ENCODE measurements around the gene TXNRD2.
A peak's percentile ranks its signal among the peaks of the same experiment; 100 is the strongest.

TXNRD2 gene

DNA sequence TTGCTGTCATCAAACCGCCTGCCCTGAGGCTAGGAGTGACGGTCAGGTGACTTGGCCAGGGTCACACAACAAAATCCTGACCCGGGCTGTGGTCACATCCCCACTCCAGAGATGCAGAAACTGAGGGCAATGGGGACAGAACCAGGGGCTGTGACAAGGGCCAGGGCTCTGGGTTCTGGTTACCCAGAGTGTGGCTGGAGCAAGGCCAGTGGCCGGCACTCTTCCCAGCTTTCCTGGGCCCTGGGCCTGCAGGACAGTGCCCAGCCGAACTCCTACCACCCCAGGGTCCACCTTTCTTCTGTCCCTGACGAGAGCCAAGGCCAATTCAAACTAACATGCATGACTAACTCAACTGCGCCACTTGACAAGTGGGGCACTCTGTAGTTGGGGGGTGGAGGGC lies 39.1 kb upstream of the TXNRD2 start:
- no peak for DNase-seq (ENCODE audit: low read depth, low spot score)

GRCh38 chr22:19979712-19980493 lies 38.3 kb upstream of the TXNRD2 start:
- no peak for DNase-seq (ENCODE audit: low read depth, low spot score)

- no peak for DNase-seq (ENCODE audit: low read depth, low spot score)
These were observed 37.1 kb upstream of the TXNRD2 start for GRCh38 chr22:19978748-19979147.

- no peak for DNase-seq (ENCODE audit: low read depth, low spot score)
These were observed 36.0 kb upstream of the TXNRD2 start for GRCh38 chr22:19977296-19978243.

- no peak for DNase-seq (ENCODE audit: low read depth, low spot score)
These were observed 35.1 kb upstream of the TXNRD2 start for GRCh38 chr22:19976671-19977070.

GRCh38 chr22:19975707-19976035 lies 34.1 kb upstream of the TXNRD2 start:
- DNase-seq (ENCODE audit: low read depth, low spot score) = no peak

- no peak for DNase-seq (ENCODE audit: low read depth, low spot score)
These were observed 33.5 kb upstream of the TXNRD2 start for GRCh38 chr22:19974935-19975706.

- DNase-seq (ENCODE audit: low read depth, low spot score) = no peak
These were observed 32.7 kb upstream of the TXNRD2 start for GRCh38 chr22:19974268-19974861.

DNA sequence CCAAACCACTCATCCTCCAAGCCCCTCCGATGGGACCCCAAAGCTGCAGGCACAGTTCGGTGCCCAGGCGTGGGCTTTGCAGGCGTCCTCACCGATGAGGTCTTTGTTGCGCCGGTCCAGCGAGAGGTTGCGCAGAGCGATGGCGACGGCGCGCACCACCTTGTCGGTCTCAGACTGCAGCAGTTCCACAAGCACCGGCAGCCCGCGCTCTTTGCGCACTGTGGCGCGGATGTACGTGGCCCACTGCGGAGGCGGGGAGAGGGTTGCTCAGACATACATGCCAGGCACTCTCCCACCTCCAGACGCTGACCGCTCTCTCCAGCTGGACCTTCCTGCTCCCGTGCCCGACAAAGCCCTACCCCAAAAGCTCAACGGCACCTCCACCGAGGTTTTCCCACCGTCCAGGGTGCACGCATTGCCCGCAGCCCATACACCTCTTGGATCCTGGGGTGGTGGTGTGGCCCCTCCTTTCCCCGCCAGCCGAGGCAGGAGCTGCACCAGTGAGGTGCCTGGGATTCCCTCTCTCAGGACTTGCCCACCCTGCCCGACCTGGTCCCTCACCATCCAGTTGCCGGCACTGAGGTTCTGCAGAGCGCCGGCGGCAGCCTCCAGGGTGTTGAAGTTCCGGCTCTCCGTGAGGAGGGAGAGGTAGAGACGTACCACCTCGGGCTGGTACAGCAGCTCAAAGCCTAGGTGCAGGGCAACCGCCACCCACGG lies 32.1 kb upstream of the TXNRD2 start:
- DNase-seq (ENCODE audit: low read depth, low spot score) = no peak

- DNase-seq (ENCODE audit: low read depth, low spot score) = no peak
These were observed 31.3 kb upstream of the TXNRD2 start for GRCh38 chr22:19972652-19973550.

- DNase-seq (ENCODE audit: low read depth, low spot score) = no peak
These were observed 30.6 kb upstream of the TXNRD2 start for GRCh38 chr22:19972251-19972650.

DNA sequence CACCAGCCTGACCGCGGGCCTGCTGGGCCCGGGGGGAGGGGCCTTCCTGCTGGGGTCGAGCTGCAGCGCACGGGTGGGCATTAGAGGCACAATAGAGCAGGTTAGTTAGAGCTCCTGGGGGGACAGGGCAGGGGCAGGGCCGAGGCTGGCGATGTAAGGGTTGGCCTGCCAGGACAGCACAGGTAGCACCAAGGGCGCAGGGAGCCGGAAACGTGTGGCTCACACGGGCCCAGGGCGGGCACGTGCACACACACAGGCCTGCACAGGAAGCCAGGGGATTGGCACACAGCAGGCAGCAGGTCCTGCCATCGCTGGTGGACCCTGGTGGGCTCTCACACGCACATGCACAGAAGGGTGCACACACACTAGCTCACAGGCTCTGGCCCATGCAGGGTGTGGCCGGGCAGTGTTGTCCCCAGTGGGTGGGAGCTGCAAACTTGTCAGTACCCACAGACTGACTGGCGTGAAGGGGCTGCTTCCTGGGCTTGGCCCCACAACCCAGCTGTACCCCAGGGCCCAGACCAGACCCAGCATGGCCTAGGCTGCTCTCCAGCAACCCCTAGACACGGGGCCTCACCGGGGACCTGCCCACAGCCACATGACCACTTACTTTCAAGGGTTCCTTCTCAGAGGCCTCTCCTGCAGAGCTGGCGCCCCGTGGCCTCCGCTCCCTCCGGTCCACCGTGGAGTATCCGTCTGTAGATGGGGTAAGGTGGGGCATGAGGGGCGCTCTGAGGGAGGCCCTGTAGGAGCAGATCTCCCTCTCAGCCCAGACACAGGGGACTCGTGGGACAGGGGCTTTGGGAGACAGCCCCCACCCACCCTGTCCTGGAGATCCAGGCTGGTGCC lies 29.9 kb upstream of the TXNRD2 start:
- DNase-seq (ENCODE audit: low read depth, low spot score) = no peak

GRCh38 chr22:19970479-19971275 lies 29.1 kb upstream of the TXNRD2 start:
- peak; percentile 65 for DNase-seq (ENCODE audit: low read depth, low spot score)

DNA sequence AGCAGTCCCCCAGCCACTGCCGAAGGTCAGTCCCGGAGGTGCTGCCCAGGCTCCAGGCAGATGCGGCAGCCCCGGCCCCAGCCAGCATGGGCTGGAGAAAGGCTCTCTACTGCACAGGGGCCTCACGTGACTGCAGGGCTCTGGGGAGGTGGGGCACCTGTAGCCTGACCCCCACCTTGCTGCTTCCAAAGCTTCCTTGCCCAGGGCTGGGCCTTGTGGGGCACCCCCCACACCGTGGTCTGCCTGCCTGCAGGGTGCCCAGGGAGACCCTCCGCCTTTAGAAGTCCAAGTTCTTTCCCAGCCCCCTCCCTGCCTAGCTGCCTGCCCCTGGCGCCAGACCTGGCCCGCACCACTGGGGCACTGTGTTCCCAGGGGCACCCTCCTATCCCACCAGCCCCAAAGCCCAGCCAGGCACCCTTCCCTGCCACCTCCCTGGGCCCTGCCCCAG lies 28.4 kb upstream of the TXNRD2 start:
- DNase-seq (ENCODE audit: low read depth, low spot score) = no peak

GRCh38 chr22:19969141-19969928 lies 27.7 kb upstream of the TXNRD2 start:
- DNase-seq (ENCODE audit: low read depth, low spot score) = no peak

GRCh38 chr22:19968450-19968891 lies 26.9 kb upstream of the TXNRD2 start:
- DNase-seq (ENCODE audit: low read depth, low spot score) = no peak

GRCh38 chr22:19967850-19968449 lies 26.3 kb upstream of the TXNRD2 start:
- no peak for DNase-seq (ENCODE audit: low read depth, low spot score)

All from activated naive CD8-positive, alpha-beta T cell treated with anti-CD3 and anti-CD28 coated beads, Interleukin-2, amount 50 U/mL, for 16 hours (primary cell).